VCaP (cell line): Measurements from ENCODE around the gene FBXO34.

Source experiments
- H3K27ac ChIP-seq: fragments of 450-650 bp; 2 replicates; pipeline ENCODE4 v1.5.1; 2017
- CTCF ChIP-seq: fragments of 450-650 bp; conservative IDR thresholded peaks from 2 replicates; pipeline ENCODE4 v1.5.1; 2017; ENCODE audit warnings: mild to moderate bottlenecking, moderate library complexity

The FBXO34 gene

GRCh38 chr14:55350461-55350860, 79.2 kb downstream of the FBXO34 start:
- TF ChIP-seq CTCF, result 0 out of 2 replicates have a peak, but pooled peaks have one; percentile 6
- H3K27ac ChIP-seq, result peak overlapping the region; percentile 77

- H3K27ac ChIP-seq, result peak overlapping the region; percentile 77
- no peak for TF ChIP-seq CTCF
These were observed 79.9 kb downstream of the FBXO34 start for GRCh38 chr14:55351111-55351510.

GRCh38 chr14:55352201-55352600, 81.0 kb downstream of the FBXO34 start:
- no peak overlapping the region for H3K27ac ChIP-seq
- no peak for TF ChIP-seq CTCF

- H3K27ac ChIP-seq, result peak overlapping the region; percentile 40
- no peak for TF ChIP-seq CTCF
These were observed 82.7 kb downstream of the FBXO34 start for GRCh38 chr14:55353686-55354467.

GRCh38 chr14:55354500-55354899, 83.3 kb downstream of the FBXO34 start:
- TF ChIP-seq CTCF, result peak; percentile 81
- peak overlapping the region; percentile 40 for H3K27ac ChIP-seq

- no peak for TF ChIP-seq CTCF
These were observed 84.7 kb downstream of the FBXO34 start for GRCh38 chr14:55355922-55356321.

GRCh38 chr14:55356913-55357312, 85.7 kb downstream of the FBXO34 start:
- TF ChIP-seq CTCF, result no peak
- peak overlapping the region; percentile 80 for H3K27ac ChIP-seq

More at GRCh38 chr14:55355922-55356321, 84.7 kb downstream of the FBXO34 start:
- peak overlapping the region; percentile 80 for H3K27ac ChIP-seq
